Putamen (tissue), 1 donor: Measurements from ENCODE around the gene NFIX.
"Not testable (repeated sequence)": the region's sequence is repeated elsewhere in the genome, so short reads cannot be mapped to it uniquely, and the experiment has no call there.

ENCODE experiments used
- DNase-seq: peaks from one replicate; pipeline ENCODE4 v3.0.0-alpha.2; 2016; ENCODE audit warnings: low spot score

NFIX gene

DNA sequence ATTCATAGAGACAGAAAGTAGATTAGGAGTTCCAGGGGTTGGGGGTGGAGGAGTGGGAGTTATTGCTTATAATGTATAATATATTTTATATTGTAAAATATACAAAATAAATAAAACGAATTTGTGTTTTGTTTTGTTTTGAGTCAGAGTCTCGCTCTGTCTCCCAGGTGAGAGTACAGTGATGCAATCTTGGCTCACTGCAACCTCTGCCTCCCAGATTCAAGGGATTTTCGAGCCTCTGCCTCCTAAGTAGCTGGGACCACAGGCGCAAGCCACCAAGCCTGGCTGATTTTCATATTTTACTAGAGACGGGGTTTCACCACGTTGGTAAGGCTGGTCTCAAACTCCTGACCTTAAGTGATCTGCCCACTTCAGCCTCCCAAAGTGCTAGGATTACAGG lies 35.8 kb upstream of the NFIX start:
- no peak for DNase-seq

DNA sequence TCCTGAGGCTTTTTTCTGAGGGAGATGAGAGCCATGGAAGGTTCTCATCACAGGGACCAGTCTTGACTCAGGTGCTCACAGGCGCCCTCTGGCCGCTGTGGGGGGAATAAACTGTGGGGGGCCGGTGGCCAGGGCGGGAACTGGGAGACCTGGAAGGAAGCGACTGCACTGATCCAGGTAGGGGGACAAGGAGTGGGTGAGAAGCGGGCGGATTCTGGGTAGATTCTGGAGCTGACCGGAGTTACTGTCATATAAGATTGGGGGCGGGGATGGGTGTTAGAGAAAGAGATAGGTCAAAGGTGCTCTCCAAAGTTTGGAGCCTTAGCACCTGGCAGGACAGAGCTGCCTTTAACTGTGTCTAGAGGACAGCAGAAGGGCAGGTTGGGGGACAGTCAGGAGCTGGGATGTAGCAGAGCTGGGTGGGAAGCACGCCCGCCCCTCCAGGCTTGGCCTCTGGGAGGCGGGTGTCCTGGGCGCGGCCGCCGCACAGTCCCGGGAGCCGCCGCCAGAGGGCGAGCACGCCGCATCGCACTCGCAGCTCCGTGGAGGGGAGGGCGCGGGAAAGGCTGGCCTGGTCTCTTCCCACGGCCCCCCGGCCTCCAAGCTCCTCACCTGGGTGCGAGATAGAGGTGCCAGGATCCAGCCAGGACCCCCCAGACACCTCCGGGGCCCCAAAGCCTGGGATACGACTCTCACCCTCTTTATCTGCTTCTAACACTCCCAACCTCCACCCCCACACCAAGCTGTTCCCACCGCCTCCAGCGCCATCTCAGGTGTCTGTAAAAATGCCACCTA lies 30.1 kb upstream of the NFIX start:
- DNase-seq, result peak; percentile 58

DNA sequence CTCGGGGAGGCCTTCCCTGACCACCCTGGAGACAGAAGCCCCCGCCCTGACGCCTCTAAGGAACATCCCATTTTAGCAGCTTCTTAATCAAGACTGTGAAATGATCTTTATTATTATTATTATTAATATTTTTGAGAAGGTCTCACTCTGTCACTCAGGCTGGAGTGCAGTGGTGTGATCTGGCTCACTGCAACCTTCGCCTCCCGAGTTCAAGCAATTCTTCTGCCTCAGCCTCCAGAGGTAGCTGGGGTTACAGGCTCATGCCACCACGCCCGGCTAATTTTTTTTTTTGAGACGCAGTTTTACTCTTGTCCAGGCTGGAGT lies 29.5 kb upstream of the NFIX start:
- DNase-seq, result no peak

DNA sequence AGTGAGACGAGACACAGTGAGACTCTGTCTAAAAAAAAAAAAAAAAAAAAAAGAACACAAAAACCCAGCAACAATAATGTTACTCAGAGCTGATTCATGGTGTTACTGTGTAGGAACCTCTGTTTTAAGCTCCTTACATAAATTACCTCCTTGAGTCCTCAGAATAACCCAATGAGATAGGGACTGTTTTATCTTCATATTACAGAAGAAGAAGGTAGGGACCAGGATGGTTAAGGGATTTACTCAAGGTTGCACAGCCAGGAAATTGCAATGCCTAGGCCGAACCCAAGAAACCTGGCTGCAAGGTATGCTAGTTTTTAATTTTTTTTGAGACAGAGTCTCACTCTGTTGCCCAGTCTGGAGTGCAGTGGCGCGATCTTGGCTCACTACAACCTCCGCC lies 27.4 kb upstream of the NFIX start:
- no peak for DNase-seq

DNA sequence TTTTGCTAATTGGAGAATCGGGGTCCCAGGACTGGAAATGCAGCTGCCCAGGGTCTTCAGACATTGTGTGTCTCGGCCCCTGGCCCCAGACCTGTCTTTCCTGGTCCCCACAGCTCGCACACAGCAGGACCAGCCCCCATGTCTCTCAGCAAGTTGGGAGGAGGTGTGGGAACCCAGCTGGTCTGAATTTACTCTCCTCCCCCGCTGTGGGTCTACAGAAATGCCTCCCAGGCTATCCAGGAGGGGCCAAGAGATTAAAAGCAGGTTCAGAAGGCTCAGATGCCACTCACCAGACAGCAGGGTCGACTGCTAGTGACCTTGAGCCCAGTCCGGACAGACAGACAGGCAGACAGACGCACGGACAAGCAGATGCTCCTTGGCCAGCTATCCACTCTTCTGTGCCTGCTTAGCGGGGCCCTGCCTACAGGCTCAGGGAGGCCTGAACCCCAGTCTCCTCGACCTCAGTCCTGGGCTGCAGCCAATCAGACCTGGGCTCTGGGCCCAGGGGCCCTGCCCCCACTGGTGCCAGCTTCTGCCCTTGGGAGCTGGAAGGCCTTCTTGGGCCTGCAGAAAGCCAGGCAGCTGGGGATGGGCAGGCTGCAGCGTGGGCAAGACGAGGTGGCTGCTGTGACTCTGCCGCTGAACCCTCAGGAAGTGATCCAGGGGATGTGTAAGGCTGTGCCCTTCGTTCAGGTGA lies 25.8 kb upstream of the NFIX start, which contains the start of gene DAND5:
TSS of gene DAND5 (plus strand) at position 285 of the 697 bp plus-strand sequence. CDS start at position 370, 85 bp downstream.
- peak; percentile 51 for DNase-seq

DNA sequence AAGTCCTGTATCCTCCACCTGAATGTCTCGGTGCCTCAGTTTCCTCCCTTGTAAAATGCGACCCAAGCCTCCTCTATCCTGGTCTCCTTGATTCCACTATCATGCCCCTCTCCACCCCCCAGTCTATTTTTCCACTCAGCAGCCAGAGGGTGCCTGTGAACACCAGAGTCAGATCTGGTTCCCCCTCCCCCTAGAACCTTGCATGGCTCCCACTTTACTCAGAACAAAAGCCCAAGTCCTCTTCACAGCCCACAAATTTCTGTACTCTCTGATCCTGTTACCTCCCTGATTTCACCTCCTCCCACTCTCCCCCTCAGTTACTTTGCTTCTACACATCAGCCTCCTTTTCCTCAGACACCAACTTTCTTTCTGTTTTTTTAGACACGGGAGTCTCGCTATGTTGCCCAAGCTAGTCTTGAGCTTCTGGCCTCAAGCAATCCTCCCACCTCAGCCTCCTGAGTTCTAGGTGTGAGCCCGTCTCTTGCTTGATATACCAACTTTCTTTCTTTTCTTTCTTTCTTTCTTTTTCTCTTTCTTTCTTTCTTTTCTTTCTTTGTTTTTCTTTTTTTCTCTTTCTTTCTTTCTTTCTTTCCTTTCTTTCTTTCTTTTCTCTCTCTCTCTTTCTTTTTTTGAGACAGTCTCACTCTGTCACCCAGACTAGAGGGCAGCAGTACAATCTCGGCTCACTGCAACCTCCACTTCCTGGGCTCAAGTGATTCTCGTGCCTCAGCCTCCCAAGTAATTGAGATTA lies 25.0 kb upstream of the NFIX start:
- DNase-seq, result peak; percentile 60

DNA sequence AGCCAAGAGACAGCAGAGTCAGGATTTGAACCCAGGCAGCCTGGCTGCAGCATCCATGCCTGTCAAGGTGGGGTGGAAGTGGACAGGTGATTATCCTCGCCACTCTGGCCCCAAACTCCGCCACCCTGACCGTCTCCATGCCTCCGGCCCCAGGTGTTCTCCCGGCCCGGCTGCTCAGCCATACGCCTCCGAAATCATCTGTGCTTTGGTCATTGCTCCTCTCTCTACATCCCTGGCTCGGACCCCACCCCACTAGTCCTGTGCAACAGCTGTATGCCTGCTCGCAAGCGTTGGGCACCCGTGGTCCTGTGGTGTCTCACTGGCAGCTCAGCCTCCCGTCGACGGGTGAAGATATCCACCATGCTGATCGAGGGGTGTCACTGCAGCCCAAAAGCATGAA lies 22.0 kb upstream of the NFIX start:
- no peak for DNase-seq

DNA sequence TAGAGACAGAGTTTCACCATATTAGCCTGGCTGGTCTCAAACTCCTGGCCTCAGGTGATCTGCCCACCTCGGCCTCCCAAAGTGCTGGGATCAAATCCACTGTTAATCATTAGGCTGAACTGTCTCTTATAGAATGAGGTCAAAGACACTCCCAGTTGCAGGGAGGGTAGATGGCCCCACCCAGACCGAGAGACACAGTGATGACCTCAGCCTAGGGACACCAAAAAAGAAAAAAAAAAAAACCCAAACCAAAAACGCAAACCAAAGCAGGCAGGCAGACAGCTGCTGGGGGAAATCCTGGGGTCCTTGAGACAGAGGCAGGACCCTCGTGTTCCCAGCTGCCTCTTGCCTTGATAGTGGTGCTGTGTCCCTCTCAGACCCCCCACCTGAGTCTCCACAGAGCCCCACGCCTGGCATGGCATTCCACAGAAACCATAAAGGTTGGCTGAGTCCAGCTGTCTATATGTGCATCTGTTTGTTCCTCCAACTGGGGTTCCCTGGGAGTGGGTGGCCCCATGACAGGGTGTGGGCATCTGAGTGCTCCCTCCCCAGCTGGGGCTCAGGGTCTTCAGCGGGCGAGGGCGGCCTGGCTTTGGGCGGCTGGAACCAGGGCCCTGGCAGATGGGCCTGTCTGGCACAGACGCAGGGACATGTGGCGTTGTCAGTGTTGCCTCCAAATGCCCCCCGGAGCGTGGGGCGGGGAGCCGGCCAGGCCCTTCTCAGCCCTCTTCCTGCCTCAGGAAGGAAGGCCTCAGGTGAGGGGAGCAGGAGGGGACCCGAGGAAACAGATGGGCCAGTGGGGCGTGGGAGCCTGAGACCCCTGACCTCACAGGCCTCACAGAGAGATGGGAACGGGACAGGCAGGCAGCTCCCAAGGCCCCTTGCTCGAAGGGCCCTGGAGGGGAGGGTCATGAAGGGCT lies 20.7 kb upstream of the NFIX start:
- DNase-seq, result no peak

DNA sequence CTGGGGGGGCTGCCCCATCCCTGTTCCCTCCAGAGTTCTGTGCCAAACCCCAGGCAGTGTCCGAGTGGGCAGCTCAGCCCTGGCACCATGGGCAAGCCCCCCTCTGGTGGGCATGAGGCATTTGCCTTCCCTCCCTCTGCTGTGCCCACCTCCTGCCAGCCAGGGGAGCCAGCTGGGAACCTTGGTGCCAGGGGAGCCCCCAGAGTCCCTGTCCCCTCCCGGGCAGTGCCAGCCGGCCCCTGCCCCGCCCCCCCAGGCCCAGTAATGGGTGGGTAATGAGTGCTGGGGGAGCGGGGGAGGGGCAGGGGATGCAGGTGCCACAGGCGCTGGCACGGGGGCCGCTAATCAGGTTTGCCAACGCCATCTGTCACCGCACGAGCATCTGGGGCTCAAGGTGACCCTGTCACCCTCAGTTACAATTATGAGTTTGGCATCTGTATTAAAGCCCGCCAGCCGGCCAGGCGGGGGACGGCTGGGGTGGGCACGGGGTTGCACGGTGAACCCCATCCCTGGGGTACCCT lies 20.0 kb upstream of the NFIX start:
- DNase-seq, result no peak

DNA sequence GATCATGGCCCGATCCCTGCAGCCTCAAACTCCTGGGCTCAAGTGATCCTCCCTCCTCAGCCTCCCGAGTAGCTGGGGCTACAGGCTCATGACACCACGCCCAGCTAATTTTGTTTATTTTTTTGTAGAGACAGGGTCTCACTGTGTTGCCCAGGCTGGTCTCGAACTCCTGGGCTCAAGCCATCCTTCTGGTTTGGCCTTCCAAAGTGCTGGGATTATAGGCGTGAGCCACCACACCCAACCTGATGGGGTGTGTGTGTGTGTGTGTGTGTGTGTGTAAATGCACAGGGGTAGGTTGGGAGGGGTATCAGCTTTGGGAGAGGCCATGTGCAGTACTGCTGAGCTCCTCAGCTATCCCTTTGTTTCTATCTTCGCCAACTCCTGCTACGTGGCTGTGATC lies 19.2 kb upstream of the NFIX start:
- DNase-seq, result not testable (repeated sequence)

DNA sequence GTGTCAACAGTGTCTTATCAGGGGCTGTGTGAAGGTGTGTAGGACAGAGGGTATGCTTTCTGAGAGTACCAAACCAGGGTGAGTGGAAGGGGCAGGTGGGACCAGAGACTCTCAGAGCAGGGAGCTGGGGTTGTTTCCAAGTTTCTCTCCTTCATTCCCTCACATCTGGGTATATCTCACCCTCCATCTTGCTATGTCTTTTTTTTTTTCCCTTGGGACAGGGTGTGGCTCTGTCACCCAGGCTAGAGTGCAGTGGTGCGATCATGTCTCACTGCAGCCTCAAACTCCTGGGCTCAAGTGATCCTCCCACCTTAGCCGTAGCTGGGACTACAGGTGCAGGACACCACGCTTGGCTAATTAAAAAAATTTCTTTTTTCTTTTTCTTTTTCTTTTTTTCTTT lies 15.3 kb upstream of the NFIX start:
- no peak for DNase-seq

DNA sequence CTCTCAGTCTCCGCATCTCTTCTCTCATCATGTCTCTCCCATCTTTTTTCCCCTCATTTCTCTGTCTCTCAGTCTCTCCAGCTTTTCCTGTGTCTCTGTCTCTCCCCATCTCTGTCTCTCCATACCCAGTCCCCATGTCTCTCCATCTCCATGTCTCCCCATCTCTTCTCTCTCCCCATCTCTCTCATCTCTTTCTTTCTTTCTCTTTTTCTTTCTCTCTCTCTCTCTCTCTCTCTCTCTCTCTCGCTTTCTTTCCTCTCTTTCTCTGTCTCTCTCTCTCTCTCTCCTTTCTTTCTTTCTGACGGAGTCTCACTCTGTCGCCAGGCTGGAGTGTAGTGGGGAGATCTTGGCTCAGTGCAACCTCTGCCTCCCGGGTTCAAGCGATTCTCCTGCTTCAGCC lies 12.6 kb upstream of the NFIX start:
- DNase-seq, result no peak

DNA sequence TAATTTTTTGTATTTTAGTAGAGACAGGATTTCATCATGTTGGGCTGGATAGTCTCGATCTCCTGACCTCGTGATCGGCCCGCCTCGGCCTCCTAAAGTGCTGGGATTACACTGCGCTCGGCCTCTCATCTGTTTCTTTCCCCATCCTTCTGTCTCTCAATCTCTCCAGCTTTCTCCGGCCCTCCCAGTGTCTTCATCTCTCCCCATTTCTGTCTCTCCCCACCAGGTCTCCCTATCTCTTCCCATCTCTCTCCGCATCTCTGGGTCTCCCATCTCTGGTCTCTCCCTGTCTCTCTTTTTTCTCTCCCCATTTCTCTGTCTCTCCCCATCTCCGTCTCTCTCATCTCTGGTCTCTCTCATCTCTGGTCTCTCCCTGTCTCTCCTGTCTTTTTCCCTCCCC lies 12.2 kb upstream of the NFIX start:
- no peak for DNase-seq

DNA sequence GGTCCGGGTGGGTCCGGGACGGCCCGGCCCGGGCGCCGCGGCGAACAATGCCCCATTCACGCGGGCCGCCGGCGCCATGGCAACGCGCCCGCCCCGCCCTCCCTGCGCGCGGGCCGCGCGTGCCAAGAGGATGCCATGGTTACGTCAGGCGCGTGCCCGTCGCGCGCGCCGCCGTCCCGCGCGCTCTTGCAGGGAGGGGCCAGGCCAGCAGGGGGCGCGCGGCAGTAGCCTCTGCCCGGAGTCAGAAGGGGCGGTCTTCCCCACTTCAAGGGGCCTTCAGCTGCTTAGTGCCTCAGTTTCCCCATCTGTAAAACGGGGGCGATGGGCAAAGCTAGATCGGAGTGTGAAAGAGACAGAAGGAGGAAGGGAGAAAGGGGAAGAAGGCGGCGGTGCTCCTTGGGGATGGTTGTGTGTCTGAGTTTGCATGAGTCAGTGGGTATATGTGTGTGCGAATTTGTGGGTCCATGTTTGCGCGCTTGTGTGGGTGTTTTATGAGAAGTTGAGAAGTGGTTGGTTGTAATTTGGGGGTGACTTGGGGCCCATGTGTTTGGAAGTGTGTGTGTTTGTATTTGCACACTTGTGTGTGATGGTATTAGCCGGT lies 11.6 kb upstream of the NFIX start:
- peak; percentile 85 for DNase-seq

DNA sequence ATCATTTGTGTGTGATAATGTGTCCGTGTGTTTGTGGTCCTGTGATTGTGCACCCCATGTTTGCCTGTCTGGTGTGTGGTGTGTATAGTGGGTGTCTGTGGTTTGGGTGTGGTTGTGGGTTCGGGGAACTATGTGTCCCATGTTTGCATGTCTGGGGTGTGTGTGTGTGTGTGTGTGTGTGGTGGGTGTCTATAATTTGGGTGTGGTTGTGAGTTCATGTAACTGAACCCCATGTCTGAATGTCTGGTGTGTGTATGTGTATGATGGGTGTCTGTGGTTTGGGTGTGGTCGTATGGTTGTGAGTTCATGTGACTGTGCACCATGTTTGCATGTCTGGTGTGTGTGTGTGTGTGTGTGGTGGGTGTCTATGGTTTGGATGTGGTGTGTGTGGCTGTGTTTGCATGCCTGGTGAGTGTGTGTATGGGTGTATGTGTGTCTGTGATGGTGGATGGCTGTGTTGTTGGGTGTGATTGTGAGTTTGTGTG lies 11.1 kb upstream of the NFIX start:
- DNase-seq, result no peak

DNA sequence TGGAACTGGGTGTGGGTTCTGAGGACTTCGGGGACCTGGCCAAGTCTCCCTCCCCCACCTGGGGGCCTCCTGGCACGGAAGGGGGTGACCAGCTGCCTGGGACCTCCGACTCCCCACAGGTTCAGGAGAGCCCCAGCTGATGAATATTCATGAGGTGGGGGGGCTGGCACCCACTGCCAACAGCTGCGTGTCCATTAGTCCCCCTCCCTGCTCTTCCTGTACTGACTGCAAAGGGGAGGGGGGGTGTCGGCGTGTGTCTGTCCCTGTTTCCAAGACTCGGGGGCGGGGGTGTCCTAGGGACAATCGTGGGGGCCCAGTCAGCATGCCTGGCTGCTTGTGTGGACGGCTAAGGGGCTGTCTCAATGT lies 10.6 kb upstream of the NFIX start:
- peak; percentile 61 for DNase-seq

DNA sequence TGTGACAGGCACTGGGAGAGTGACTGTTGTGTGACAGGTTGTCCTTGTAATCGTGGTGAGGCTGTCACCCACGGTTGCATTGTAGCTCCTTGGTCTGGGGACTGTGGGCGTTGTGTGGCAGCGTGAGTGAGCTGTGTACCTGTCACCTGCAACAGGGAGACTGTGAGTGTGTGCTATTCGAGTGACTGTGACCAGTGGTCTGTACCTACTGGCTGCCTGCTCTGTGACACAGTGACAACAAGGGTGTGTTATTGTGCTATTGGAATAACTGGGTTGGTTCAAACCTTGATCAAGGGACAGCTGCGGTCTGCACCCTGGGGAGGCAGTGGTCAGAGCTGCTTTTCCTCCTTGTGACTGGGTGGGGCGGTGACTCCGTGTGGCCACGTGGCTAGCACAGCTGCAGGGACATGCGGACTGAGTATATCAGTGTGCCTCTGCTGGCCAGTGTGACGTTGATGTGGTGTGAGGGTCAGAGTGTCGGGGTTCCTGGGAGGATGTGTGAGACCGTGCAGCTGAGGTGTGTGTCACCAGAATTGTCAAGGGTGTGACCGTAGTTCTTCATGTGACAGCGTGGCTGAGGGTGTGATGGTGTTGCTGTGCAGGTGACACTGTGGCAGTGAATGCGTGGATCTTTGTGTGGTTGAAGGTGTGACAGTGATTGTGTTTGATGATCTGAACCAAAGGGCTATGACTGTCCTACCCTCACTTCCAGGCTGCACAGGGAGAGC lies 10.1 kb upstream of the NFIX start:
- DNase-seq, result peak; percentile 91

DNA sequence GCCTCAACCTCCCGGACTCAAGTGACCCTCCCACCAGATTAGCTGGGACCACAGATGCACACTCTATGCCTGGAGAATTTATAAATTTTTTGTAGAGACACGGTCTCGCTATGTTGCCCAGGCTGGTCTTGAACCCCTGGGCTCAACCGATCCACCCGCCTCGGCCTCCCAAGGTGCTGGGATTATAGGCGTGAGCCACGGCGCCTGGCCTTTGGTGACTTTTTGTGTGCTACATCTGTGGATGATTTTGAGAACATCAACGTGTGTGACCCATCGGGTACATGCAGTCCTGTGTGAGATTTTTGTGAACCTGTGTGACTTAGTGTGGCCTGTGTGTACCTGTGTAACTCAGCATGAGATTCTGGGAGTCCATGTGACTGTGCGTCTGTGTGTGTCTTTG lies 8.5 kb upstream of the NFIX start:
- no peak for DNase-seq

DNA sequence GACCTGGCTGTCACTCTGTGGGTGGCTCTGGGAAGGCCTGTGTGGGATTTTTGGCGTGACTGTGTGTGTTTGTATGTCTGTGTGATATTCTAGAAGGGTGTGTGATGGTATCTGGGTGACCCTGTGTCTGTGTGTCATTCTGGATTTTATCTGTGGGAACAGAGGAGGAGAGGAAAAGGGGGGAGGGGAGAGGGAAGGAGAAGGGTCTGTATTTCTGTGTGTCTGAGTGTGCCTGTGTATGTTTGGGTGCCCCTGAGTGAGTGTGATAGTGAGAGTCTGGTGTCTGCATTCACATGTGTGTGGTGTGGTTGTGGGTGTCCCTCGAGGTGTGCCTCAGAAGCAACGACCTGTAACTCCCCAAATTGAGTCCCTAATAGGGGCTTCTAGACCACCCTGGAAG lies 8.1 kb upstream of the NFIX start:
- no peak for DNase-seq

DNA sequence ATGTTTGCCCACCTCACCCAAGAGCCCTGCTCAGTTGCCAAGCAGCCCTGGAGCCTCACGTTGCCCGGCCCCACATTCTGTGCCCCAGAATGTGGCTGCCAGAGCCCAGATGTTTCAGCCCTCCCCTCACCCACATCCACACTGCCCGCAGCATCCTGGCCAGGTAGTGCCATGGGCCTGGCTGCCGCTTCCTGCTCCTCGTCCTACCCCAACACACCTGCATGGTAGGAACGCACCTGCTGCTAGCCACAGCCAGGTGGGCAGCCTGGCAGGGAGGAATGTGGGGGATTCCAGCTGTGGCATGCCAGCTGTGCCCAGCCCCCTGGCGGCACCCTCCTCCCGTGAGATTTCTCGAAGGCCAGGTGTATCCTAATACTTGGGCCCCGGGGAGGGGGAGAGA lies 7.5 kb upstream of the NFIX start:
- no peak for DNase-seq

DNA sequence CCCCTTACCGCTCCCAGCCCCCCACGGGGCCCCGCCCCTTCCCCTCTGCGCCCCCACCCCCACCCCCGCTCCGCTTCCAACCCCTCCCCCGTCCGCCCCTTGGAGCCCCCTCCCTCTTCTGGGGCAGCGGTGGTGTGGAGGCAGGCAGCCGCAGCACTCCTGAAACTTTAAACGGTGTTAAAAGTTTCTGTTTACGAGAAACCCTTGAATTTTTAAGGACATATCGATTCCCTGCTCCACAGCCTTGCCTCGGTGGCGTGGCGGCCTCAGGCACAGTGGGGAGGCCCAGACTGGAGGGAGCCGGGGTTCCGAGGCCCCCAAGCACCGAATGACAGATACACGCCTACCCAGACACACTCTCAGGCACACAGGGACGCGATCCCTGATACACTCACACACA lies 4.8 kb upstream of the NFIX start:
- no peak for DNase-seq
